AG04449 (cell line): Measurements from ENCODE around the gene RNH1.
A peak's percentile ranks its signal among the peaks of the same experiment; 100 is the strongest.

ENCODE experiments used
- CTCF ChIA-PET: fragments of 350-600 bp; formaldehyde crosslinking; extraction: SDS; loops from one replicate; lab custom pipeline; 2021; ENCODE audit warnings: antibody characterized with exemption; lab: Yijun Ruan, JAX
- POLR2A ChIA-PET: fragments of 400-600, 350-600 bp; formaldehyde crosslinking; extraction: SDS; loops from one replicate; lab custom pipeline; 2020; ENCODE audit warnings: antibody characterized with exemption, inconsistent platforms; lab: Yijun Ruan, JAX
- DNase-seq: peaks from one replicate; pipeline ENCODE4 v3.0.0-alpha.2; 2010; ENCODE audit warnings: low read depth, low spot score
- H3K4me3 ChIP-seq: 2 replicates; pipeline ENCODE4 v1.5.1; 2011; ENCODE audit warnings: low read depth, mild to moderate bottlenecking, control low read depth, low read length
- CTCF ChIP-seq: IDR thresholded peaks from one replicate; pipeline ENCODE4 v1.5.1; 2011; ENCODE audit warnings: mild to moderate bottlenecking, moderate library complexity, low read length, control low read depth, inconsistent platforms; ENCODE audit not compliant: insufficient read depth; ENCODE audit errors: missing control alignments

RNH1 gene

DNA sequence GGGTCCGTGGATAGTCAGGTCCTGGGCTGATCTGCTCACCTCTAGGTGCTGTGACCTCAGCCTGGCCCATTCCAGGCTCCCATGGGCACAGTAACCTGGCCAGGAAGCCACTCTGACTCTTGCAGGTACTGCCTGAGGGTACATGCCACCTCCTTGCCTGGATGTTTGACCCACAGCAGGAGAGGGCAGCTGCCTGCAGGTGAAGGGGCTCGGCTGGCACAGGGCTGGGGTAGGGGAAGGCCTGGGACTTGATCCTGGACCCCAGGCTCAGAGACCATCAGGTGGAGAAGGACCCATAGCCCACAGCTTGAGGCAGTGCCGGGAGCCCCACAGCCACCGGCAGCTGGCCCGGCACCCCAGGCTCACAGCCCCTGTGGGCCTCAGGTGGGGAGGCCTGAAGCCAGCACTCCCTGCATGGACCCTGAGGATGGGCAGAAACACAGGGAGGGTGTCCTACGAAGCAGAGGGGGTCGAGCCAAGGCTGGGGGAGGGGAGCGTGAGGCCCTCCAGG is 33.0 kb upstream of the RNH1 start:
- no peak overlapping the region for H3K4me3 ChIP-seq
- DNase-seq = no peak
- ChIA-PET POLR2A (no interaction called here), CTCF (interaction anchor here (1.6 kb wide), 1 partner anchor 15 kb away, joined by 5 read pairs; no protein-coding TSS in a partner anchor)
- no peak for TF ChIP-seq CTCF

DNA sequence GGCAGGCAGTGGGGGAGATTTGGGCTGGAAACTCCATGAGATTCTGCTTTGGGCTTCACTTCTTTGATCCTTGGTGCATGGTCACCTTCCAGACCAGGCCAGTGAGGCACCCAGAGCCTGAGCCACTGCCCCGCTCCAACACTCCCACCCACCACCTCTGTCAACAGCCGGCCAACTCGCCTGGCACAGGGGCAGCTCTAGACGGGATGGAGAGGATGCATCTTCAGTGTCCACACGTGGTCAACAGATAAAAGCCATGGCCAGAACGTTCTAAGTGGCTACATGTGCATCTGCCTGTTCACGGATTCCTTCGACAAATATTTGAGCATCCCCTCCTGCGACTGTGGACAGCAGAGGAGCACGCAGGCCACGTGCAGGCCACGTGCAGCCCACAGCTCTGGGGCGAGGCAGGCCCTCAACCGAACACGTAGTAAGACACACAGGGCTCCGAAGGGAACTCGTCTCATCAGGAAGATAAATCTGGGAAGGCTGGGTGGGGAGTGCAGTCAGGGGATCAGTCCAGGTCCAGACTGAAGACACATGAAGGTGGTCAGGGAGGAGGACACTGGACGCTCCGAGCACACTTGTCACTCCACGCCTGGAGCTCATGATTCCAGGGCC is 31.5 kb upstream of the RNH1 start:
- no peak overlapping the region for H3K4me3 ChIP-seq
- DNase-seq = no peak
- TF ChIP-seq CTCF = no peak
- POLR2A ChIA-PET = no interaction called here
- CTCF ChIA-PET = interaction anchor here (1.7 to 3.7 kb wide), 2 partner anchors 17 to 19 kb away, joined by 6 to 17 read pairs; no protein-coding TSS in a partner anchor

- CTCF ChIA-PET = interaction anchor here (1.7 to 3.7 kb wide), 3 partner anchors 14 to 19 kb away, joined by 5 to 17 read pairs (median 6); no protein-coding TSS in a partner anchor
- POLR2A ChIA-PET = no interaction called here
- no peak for DNase-seq
- peak overlapping the region; percentile 49 for H3K4me3 ChIP-seq
- no peak for TF ChIP-seq CTCF
Observed at GRCh38 chr11:537622-538430, 30.8 kb upstream of the RNH1 start.

DNA sequence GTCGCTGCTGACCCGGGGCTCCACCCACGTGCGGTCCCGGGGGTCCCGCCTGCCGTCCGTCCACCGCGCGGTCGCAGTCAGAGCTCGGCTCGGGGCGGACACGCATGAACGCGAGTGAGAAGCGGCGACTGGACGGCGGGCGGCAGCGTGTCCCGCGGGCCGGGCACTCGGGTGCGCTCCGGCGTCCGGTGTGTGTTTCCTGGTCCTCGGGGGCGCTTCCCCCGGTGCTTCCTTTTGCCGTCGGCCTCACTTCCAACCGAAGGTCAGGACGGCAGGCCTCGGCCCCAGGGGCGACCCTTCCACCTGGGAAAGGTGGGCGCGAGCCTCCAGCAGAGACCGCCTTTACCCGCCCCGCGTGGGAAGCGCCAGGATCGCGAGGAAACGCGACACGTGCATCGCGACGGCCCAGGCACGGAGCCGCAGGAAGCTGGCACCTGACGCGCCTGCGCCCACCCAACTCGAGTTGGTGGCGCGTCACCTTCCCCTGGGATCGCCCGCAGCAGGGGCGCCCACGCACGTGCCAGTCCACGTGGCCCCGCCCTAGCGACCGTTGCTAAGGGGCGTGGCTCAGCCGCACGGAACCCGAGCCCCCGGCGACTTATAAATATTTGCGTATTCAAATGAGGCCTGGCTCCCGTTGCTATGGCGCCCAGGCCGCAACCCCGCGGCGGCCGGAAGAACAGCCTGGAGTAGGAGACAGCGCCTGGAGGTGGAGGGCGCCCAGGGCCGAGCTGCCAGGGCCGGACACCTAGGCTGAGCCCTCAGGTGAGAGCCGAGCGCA is 30.0 kb upstream of the RNH1 start, which contains the start of gene LRRC56:
Gene LRRC56, plus strand, starts transcription at position 687 of the 781 bp plus-strand sequence. CDS start 3,158 bp downstream, outside the sequence.
- CTCF ChIA-PET = interaction anchor here (1.2 to 5.9 kb wide), 4 partner anchors 15 to 186 kb away, joined by 3 to 45 read pairs (median 11); no protein-coding TSS in a partner anchor

More for the DNA sequence above, 30.0 kb upstream of the RNH1 start, which contains the start of gene LRRC56:
- H3K4me3 ChIP-seq = peak within 1 kb of the TSS; percentile 64
- POLR2A ChIA-PET = interaction anchor here (1.1 to 1.6 kb wide), 3 partner anchors 26 to 33 kb away, joined by 3 to 5 read pairs (median 4); no protein-coding TSS in a partner anchor
- no peak for TF ChIP-seq CTCF
- no peak for DNase-seq
